H9 (cell line): ENCODE measurements around the gene SLC7A9. TPM values are rescaled to one million over a fixed set of nuclear protein-coding genes. Genes with fewer than 3 reads are reported as not detected.
A peak's percentile ranks its signal among the peaks of the same experiment; 100 is the strongest.

Source experiments
- DNase-seq: peaks from one replicate; pipeline ENCODE4 v3.0.0-alpha.2; 2017
- H2AFZ ChIP-seq: one replicate; pipeline ENCODE4 v1.6.1; 2013; ENCODE audit warnings: mild to moderate bottlenecking, low read length, control low read depth, moderate library complexity
- H2AK5ac ChIP-seq: 2 replicates; pipeline ENCODE4 v1.6.1; 2013; ENCODE audit warnings: low read length, control low read depth, mixed read lengths; ENCODE audit not compliant: insufficient read length
- H2BK120ac ChIP-seq: one replicate; pipeline ENCODE4 v1.6.1; 2013; ENCODE audit warnings: low read depth, mild to moderate bottlenecking, low read length, control low read depth, inconsistent platforms; ENCODE audit not compliant: poor library complexity, severe bottlenecking
- H2BK12ac ChIP-seq: 2 replicates; pipeline ENCODE4 v1.6.1; 2013; ENCODE audit warnings: low read length, control low read depth, mixed read lengths, low read depth; ENCODE audit not compliant: insufficient read length
- H2BK15ac ChIP-seq: 2 replicates; pipeline ENCODE4 v1.6.1; 2013; ENCODE audit warnings: low read depth, low read length, control low read depth
- H2BK20ac ChIP-seq: one replicate; pipeline ENCODE4 v1.6.1; 2013; ENCODE audit warnings: low read depth, mild to moderate bottlenecking, low read length, control low read depth, inconsistent platforms; ENCODE audit not compliant: poor library complexity, severe bottlenecking
- H2BK5ac ChIP-seq: 2 replicates; pipeline ENCODE4 v1.6.1; 2013; ENCODE audit warnings: low read length, control low read depth, mixed read lengths; ENCODE audit not compliant: insufficient read length
- H3K14ac ChIP-seq: 2 replicates; pipeline ENCODE4 v1.6.1; 2013; ENCODE audit warnings: low read length, control low read depth; ENCODE audit not compliant: insufficient read depth
- H3K18ac ChIP-seq: 2 replicates; pipeline ENCODE4 v1.6.1; 2013; ENCODE audit warnings: low read depth, mild to moderate bottlenecking, mixed read lengths, low read length, control low read depth; ENCODE audit not compliant: insufficient read length
- H3K23ac ChIP-seq: 2 replicates; pipeline ENCODE4 v1.6.1; 2013; ENCODE audit warnings: low read length, control low read depth, mixed read lengths, low read depth; ENCODE audit not compliant: insufficient read length
- H3K23me2 ChIP-seq: 2 replicates; pipeline ENCODE4 v1.6.1; 2013; ENCODE audit warnings: low read depth, mild to moderate bottlenecking, mixed read lengths, low read length, control low read depth; ENCODE audit not compliant: insufficient read length, poor library complexity, severe bottlenecking
- H3K27ac ChIP-seq: 2 replicates; pipeline ENCODE4 v1.5.1; 2013; ENCODE audit warnings: low read length, control low read depth, mixed read lengths, low read depth; ENCODE audit not compliant: insufficient read length
- H3K27me3 ChIP-seq: 2 replicates; pipeline ENCODE4 v1.6.1; 2013; ENCODE audit warnings: low read length, control low read depth, inconsistent platforms; ENCODE audit not compliant: insufficient read depth
- H3K4ac ChIP-seq: 2 replicates; pipeline ENCODE4 v1.6.1; 2013; ENCODE audit warnings: low read depth, mild to moderate bottlenecking, control low read depth, inconsistent platforms, low read length, moderate library complexity
- H3K4me1 ChIP-seq: 2 replicates; pipeline ENCODE4 v1.6.1; 2013; ENCODE audit warnings: low read length, control low read depth, inconsistent platforms; ENCODE audit not compliant: insufficient read depth
- H3K4me2 ChIP-seq: 2 replicates; pipeline ENCODE4 v1.6.1; 2013; ENCODE audit warnings: low read length, control low read depth, mixed read lengths; ENCODE audit not compliant: insufficient read length, insufficient read depth
- H3K56ac ChIP-seq: 2 replicates; pipeline ENCODE4 v1.6.1; 2013; ENCODE audit warnings: low read depth, mild to moderate bottlenecking, mixed read lengths, low read length, control low read depth; ENCODE audit not compliant: insufficient read length
- H3K79me1 ChIP-seq: 2 replicates; pipeline ENCODE4 v1.6.1; 2013; ENCODE audit warnings: low read depth, mild to moderate bottlenecking, moderate library complexity, low read length, control low read depth, inconsistent platforms; ENCODE audit not compliant: insufficient read depth, poor library complexity, severe bottlenecking
- H3K79me2 ChIP-seq: 2 replicates; pipeline ENCODE4 v1.6.1; 2013; ENCODE audit warnings: low read length, control low read depth, inconsistent platforms; ENCODE audit not compliant: insufficient read depth
- H3K9ac ChIP-seq: 2 replicates; pipeline ENCODE4 v1.6.1; 2013; ENCODE audit warnings: low read length, control low read depth, mixed read lengths; ENCODE audit not compliant: insufficient read length; ENCODE audit errors: extremely low read depth
- H3K9me3 ChIP-seq: one replicate; pipeline ENCODE4 v1.6.1; 2013; ENCODE audit warnings: low read depth, low read length, inconsistent platforms; ENCODE audit not compliant: control insufficient read depth
- H3T11ph ChIP-seq: one replicate; pipeline ENCODE4 v1.6.1; 2013; ENCODE audit warnings: mild to moderate bottlenecking, low read length, control low read depth, inconsistent platforms
- H4K20me1 ChIP-seq: one replicate; pipeline ENCODE4 v1.6.1; 2013; ENCODE audit not compliant: control insufficient read depth, insufficient read length, insufficient read depth
- H4K5ac ChIP-seq: 2 replicates; pipeline ENCODE4 v1.6.1; 2013; ENCODE audit warnings: low read depth, mild to moderate bottlenecking, mixed read lengths, low read length, control low read depth; ENCODE audit not compliant: insufficient read length
- H4K8ac ChIP-seq: replicated peaks from 2 replicates; pipeline ENCODE4 v1.6.1; 2013; ENCODE audit warnings: low read length, control low read depth, mixed read lengths, low read depth; ENCODE audit not compliant: insufficient read length
- H4K91ac ChIP-seq: 2 replicates; pipeline ENCODE4 v1.6.1; 2013; ENCODE audit warnings: low read depth, mild to moderate bottlenecking, moderate library complexity, mixed read lengths, low read length, control low read depth; ENCODE audit not compliant: insufficient read length
- H3K27ac Mint-ChIP-seq, 3 experiments: 2 replicates in 2 of 3; 3 replicates in 1 of 3; pipeline ENCODE4 v1.8.0; 2020 to 2021; ENCODE audit warnings: mixed read lengths in 3 of 3, mild to moderate bottlenecking in 1 of 3, moderate library complexity in 1 of 3
- H3K27me3 Mint-ChIP-seq: 2 replicates; pipeline ENCODE4 v1.8.0; 2021; ENCODE audit warnings: low read depth, mild to moderate bottlenecking, moderate library complexity, mixed read lengths
- H3K36me3 Mint-ChIP-seq, 3 experiments: 2 replicates in 2 of 3; 3 replicates in 1 of 3; pipeline ENCODE4 v1.8.0; 2020 to 2021; ENCODE audit warnings: low read depth in 3 of 3, mixed read lengths in 3 of 3; ENCODE audit not compliant: insufficient read depth in 1 of 3
- H3K4me1 Mint-ChIP-seq, 2 experiments: 2 replicates each; pipeline ENCODE4 v1.8.0; 2020; ENCODE audit warnings: mixed read lengths in 2 of 2
- H3K4me3 Mint-ChIP-seq, 2 experiments: 2 replicates in 1 of 2; 3 replicates in 1 of 2; pipeline ENCODE4 v1.8.0; 2020 to 2021; ENCODE audit warnings: mild to moderate bottlenecking in 2 of 2, mixed read lengths in 2 of 2, moderate library complexity in 1 of 2
- H3K9me3 Mint-ChIP-seq, 2 experiments: 2 replicates in 1 of 2; 3 replicates in 1 of 2; pipeline ENCODE4 v1.8.0; 2020; ENCODE audit warnings: mild to moderate bottlenecking in 2 of 2, mixed read lengths in 2 of 2, moderate library complexity in 1 of 2
- WGBS: extraction: QIAGEN DNeasy Blood & Tissue Kit; methylation state at CpG from one replicate; pipeline ENCODE4 v1.1.7; 2013; ENCODE audit warnings: missing lambda C conversion rate, low lambda C conversion rate, mixed read lengths; ENCODE audit not compliant: insufficient read length; ENCODE audit errors: extremely low coverage; 5-methylcytosine and 5-hydroxymethylcytosine counted together
- total RNA-seq: library from RNA; stranded (reverse); gene quantifications from 2 replicates; pipeline ENCODE4 v1.2.1, GENCODE V29; 2021
- TF ChIP-seq, protein P1 (sequence below): fragments of 200-600 bp; sonication (generic); conservative IDR thresholded peaks from 3 replicates; pipeline ENCODE4 v1.8.0; 2021; ENCODE audit warnings: antibody characterized with exemption, mild to moderate bottlenecking

The SLC7A9 gene
- total RNA-seq, 1 experiment from 2014 or later: not detected

DNA sequence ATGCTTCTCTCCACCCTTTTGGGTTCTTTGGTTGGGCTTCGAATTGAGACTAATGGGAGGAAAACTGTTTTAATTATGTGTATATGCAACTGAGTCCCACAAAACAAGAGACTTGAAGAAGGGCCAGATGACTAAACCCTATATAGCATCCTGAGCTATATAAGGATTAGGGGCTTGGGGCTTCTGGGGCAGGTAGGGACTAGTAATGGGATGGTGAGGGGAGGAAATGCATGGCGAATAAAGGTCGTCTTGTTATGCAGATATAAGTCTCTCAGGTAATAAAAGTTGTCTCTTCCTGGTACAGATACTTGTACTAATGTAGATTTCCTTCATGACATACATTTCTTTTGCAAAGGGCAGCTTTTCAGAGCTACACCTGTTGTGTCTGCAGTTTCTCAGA, 2.8 kb upstream of the SLC7A9 start:
- DNase-seq: no peak
- Histone ChIP-seq H3K4me2 (no peak overlapping the region), H3T11ph (no peak overlapping the region), H4K91ac (no peak overlapping the region), H3K56ac (no peak overlapping the region), H2BK12ac (no peak overlapping the region), H3K79me1 (no peaks in the 10 kb centered on the region), H3K9ac (no peak overlapping the region), H2BK20ac (no peak overlapping the region), H4K5ac (no peak overlapping the region), H4K8ac (no peak overlapping the region), H4K20me1 (no peaks in the 10 kb centered on the region), H2AFZ (no peak overlapping the region), H3K4ac (no peak overlapping the region), H3K14ac (no peak overlapping the region), H3K4me1 (no peaks in the 10 kb centered on the region), H3K23me2 (no peaks in the 10 kb centered on the region), H2BK5ac (no peak overlapping the region), H2BK120ac (no peak overlapping the region), H3K18ac (no peak overlapping the region), H3K9me3 (no peaks in the 10 kb centered on the region), H3K27ac (no peak overlapping the region), H3K27me3 (no peaks in the 10 kb centered on the region), H3K79me2 (no peaks in the 10 kb centered on the region), H2BK15ac (no peak overlapping the region), H3K23ac (no peak overlapping the region), H2AK5ac (no peak overlapping the region)
- H3K4me1 Mint-ChIP-seq: peaks cover 30% of the 10 kb centered on the region in 2 experiments
- TF ChIP-seq, protein P1, sequence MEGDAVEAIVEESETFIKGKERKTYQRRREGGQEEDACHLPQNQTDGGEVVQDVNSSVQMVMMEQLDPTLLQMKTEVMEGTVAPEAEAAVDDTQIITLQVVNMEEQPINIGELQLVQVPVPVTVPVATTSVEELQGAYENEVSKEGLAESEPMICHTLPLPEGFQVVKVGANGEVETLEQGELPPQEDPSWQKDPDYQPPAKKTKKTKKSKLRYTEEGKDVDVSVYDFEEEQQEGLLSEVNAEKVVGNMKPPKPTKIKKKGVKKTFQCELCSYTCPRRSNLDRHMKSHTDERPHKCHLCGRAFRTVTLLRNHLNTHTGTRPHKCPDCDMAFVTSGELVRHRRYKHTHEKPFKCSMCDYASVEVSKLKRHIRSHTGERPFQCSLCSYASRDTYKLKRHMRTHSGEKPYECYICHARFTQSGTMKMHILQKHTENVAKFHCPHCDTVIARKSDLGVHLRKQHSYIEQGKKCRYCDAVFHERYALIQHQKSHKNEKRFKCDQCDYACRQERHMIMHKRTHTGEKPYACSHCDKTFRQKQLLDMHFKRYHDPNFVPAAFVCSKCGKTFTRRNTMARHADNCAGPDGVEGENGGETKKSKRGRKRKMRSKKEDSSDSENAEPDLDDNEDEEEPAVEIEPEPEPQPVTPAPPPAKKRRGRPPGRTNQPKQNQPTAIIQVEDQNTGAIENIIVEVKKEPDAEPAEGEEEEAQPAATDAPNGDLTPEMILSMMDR: no peak
- H3K4me3 Mint-ChIP-seq: no peak overlapping the region
- 0 out of 7 replicates have a peak overlapping the region, but pooled peaks of 1 of the 3 experiments have one; percentile 18 for H3K27ac Mint-ChIP-seq
- H3K9me3 Mint-ChIP-seq: no peaks in the 10 kb centered on the region; a peak in 1 of 5 replicates
- H3K27me3 Mint-ChIP-seq: no peaks in the 10 kb centered on the region
- H3K36me3 Mint-ChIP-seq: no peaks in the 10 kb centered on the region
- WGBS: no CpG with 5 or more reads among the region's 3 CpGs
